GM18517 (cell line): ENCODE data around the gene NOC3L.
"Not testable (repeated sequence)": the region's sequence is repeated elsewhere in the genome, so short reads cannot be mapped to it uniquely, and the experiment has no call there.

Experiments used
- ATAC-seq: cut with Tn5 transposase; IDR thresholded peaks from one replicate; pipeline ENCODE4 v1.9.1; 2021; ENCODE audit warnings: mild to moderate bottlenecking, moderate library complexity; ENCODE audit not compliant: unreplicated experiment

Gene NOC3L

DNA sequence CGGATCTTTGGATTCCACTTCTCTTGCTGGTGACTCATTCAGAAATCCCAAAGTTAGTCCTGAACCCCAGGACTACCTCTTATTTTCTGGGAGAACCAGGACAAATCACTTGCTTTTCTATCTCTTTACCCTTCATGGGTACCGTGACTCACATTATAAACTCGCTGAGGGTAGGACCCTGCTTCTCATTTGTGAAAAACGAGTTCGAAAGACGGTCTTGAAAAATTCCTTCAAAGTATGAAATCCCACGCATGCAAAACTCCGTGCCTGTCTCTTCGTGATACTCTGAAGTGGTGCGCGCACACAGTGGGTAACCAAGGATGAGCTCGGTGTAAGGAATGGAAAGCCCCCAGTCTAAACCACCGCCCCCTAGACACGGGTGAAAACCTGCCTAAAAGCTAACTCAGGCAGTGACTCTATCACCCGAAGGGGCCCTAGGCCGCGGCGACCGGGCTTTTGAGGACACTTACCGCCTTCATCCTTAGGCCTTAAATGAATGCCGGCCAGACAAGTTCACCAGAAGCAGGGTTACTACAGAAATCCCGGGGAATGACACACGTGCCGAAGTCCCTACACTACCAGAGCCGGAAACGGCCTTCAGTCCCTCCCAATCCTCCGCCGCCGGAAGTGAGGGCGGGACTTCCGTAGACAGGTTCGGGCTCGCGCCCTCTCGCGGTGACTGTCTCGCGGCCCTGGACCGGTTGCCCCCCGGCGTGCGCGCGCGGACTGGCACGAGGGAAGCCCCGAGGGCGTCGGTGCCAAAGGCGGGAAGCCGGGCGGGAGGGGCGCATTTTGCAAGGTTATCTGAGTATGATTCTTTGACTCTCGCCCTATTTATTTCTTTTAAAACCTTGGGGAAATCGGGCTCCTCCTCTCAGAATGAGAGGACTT lies at the start of gene NOC3L:
Gene NOC3L, minus strand, starts transcription at position 580 of the 891 bp plus-strand sequence. Its CDS starts 101 bp downstream, at position 479.
- ATAC-seq = peak; percentile 98

DNA sequence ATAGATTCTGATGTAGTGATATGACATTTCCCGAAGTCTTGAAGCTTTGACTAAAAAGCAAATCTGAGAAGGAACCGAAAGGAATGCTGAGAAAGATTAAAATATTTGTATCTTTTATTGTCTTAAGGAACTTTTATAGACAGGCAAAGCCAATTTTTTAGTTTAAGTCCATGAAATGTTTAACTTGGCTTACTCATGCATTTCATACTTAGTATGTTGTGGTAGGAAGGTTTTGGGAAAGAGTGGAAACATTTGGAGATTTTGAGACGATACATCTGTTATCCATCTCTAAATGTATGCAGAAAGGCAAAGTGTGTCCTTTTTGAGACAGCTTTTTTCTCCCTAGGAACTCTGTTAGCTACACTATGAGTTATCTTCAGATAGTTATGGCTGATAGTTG lies 49.7 kb upstream of the NOC3L start:
- no peak for ATAC-seq

DNA sequence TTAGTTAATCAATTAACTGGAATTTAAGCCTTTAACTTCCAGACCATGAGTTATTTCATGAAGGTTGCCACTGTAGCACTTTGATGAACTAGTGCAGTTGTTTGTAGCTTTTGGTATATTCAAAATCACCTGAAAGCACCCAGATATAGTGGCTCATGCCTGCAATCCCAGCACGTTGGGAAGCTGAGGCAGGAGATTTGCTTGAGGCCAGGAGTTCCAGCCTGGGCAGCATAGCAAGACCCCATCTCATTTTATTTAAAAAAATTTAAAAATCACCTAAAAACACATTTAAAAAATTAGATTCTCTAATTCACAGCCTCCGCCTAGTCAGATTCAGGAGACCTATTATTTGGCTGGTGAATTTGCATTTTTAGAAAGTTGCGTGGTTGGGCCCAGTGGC lies 48.6 kb upstream of the NOC3L start:
- ATAC-seq = no peak

GRCh38 chr10:94409021-94409657 lies 46.4 kb upstream of the NOC3L start:
- ATAC-seq = no peak

GRCh38 chr10:94407668-94408067 lies 44.9 kb upstream of the NOC3L start:
- no peak for ATAC-seq

GRCh38 chr10:94405406-94405805 lies 42.7 kb upstream of the NOC3L start:
- no peak for ATAC-seq

DNA sequence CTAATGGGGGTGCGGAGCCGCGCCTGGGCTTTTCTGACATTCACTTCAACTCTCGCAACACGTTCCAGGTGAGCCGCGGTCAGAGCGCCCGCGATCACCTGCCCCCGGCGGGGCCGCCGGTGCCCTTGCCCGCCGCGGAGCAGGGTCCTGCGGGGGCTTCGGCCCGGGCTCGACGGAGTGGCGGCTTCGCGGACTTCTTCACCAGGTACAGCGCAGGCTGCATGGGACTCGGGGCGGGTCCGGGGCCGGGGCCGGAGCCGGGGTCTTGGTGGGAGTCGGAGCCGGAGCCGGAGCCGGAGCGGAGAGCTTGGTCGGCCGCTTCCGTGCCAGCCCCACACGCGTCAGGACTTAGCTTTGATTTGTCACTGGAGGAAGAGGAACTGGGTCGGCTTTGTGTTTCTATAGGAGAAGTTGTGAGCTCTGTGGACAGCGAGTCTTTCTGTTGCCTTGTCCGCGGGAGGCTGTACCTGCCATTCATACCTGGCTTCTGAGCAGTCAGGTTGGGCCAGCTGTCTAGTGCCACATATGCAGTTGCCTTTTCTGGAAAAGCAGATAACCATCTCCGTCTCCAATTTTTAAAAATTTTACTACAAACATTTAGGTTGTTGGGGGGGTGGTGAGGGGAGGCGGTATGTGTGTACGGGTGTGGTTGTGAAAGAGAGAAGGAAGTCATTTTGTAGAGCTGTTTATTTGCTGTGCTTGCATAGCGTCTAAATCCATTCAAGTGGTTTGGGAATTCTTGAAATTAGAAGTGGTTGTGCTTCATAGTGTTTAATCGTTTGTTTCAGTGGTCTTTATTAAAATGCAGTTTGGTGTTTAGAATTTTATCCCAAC lies 40.9 kb upstream of the NOC3L start:
- ATAC-seq = peak; percentile 60

DNA sequence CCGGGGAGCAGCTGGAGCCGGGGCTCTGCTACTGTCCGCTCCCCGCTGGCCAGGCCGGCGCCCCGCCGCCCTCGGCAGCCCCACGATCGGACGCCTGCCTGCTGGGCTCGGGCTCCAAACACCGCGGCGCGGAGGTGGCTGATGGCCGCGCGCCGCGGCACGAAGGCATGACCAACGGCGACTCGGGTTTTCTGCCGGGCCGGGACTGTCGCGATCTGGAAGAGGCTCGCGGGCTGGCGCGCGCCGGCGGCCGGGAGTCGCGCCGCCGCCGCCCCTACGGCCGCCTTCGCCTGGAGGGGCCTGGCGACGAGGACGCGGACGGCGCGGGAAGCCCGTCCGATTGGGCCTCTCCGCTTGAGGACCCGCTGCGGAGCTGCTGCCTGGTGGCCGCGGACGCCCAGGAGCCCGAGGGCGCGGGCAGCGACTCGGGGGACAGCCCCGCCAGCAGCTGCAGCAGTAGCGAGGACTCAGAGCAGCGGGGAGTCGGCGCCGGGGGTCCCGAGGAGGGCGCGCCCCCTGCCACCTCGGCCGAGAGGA lies 40.2 kb upstream of the NOC3L start:
- ATAC-seq = peak; percentile 23

GRCh38 chr10:94402204-94402842 lies 39.6 kb upstream of the NOC3L start, which contains the start of gene TBC1D12:
TSS of gene TBC1D12 (plus strand) at chr10:94402541. CDS start at chr10:94402614, 73 bp downstream.
- ATAC-seq = peak; percentile 78

DNA sequence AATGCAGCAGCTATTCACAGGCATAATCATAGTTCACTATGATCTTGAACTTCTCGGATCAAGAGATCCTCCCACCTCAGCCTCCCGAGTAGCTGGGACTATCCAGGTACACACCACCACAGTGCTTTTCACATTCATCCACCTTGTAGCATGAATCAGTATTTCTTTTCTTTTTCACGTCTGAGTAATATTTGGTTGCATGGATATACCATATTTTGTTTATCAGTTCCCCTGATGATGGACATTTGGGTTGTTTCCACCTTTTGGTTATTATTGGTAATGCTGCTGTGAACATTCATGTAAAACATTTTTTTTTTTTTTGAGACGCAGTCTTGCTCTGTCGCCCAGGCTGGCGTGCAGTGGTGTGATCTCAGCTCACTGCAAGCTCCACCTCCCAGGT lies 36.0 kb upstream of the NOC3L start:
- ATAC-seq = no peak

GRCh38 chr10:94397549-94398370 lies 35.0 kb upstream of the NOC3L start:
- no peak for ATAC-seq

DNA sequence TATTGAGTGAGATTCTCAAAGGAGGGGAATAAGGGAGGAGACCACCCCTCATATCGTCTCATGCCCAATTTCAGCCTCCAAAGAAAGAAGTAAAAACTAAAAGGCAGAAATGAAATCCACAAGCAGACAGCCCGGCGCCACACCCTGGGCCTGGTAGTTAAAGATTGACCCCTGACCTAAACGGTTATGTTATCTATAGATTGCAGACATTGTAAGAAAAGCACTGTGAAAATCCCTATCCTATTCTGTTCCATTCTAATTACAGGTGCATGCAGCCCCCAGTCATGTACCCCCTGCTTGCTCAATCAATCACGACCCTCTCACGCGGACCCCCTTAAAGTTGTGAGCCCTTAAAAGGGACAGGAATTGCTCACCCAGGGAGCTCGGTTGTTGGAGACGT lies 29.4 kb upstream of the NOC3L start:
- ATAC-seq = not testable (repeated sequence)

GRCh38 chr10:94385733-94386132 lies 23.0 kb upstream of the NOC3L start:
- not testable (repeated sequence) for ATAC-seq

DNA sequence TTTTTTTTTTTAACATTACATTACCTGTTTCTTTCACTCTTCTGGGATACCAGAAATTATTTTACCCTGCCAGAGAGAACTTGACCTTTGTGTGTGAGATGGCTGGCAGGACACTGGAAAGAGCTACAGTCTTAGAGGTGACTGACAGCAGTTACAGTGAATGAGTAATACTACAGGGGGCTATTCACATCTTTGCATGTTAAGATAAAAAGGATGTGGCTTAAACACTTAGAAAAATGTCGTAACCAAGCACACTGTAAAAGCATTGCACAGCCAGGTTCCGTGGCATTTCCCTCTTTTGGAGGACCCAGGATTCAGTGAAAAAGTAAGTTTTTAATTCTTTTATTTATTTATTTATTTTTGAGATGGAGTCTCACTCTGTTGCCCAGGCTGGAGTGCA lies 20.8 kb upstream of the NOC3L start:
- no peak for ATAC-seq

- no peak for ATAC-seq
Measured at GRCh38 chr10:94376865-94377264, 14.1 kb upstream of the NOC3L start.

DNA sequence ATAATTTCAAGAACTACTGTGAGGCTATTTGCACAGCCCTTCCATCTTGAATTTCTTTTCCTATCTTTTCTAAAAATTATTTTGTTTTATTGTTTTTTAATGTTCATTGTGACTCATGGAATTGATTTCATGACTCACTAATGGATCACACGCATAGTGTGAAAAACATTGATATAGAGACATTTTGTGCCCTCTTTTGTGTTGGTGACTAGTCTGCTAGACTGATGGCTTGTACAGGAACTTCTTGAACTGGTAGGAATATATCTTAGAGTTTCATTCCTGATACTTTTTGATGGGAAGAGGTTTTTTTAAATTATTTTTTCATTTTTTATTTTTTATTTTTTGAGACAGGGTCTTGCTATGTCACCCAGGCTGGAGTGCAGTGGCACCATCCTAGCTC lies 12.6 kb upstream of the NOC3L start:
- ATAC-seq = no peak

- no peak for ATAC-seq
Measured at GRCh38 chr10:94370501-94370900, 7.8 kb upstream of the NOC3L start.

GRCh38 chr10:94366382-94366781 lies 3.6 kb upstream of the NOC3L start:
- no peak for ATAC-seq

DNA sequence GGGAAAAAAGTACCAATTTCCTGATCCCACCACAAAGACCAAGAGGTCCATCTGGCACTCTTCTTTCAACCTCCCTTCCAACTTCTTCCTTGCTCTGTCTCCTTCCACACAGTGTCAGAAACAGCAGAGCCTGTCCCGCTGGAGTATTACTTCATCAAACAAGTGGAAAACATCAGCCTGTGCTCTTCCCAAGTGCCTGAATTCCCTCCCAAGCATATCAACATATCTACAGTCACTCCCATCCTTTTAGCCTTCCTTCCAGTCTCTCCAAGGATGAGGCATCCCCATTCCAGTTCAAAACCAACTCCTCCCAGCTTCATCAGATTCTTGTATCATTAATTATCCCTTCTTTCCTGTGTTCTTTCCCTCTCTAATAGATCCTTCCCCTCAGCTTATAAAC lies 1.7 kb upstream of the NOC3L start:
- no peak for ATAC-seq

DNA sequence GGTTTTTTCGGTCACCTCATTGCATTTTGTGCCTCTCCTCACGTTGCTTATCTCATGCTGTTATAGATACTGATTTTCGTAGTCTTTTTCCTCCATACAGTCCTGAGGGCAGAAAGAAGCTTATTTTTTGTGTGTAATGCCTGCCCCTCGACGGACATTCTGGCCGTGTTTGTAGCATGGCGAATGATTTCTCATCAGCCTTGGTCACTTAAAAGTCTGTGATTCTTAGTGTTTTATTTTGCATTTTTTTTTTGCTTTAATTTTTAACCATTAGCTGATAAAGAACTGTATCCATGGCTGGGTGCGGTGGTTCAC lies 469 bp upstream of the NOC3L start:
- peak; percentile 31 for ATAC-seq
